ENCODE results near the gene CPEB1.

GRCh38 chr15:82660378-82660777 is 13.2 kb upstream of the CPEB1 start:
- no peak for TF ChIP-seq POLR2AphosphoS5 (IDR thresholded peaks at IDR 0.05; ENCODE audit: low read depth, low read length)
- TF ChIP-seq SIN3A (IDR thresholded peaks at IDR 0.05; ENCODE audit: borderline replicate concordance, insufficient read depth, low read length): no peak
- no peak for TF ChIP-seq REST (IDR thresholded peaks at IDR 0.05; ENCODE audit: insufficient read depth in 1 of 2, low read depth in 2 of 2, low read length in 2 of 2)
- no peak for TF ChIP-seq TAF1 (IDR thresholded peaks at IDR 0.05; ENCODE audit: borderline replicate concordance, insufficient read depth, low read length)
- TF ChIP-seq FOXP2 (optimal IDR thresholded peaks at IDR 0.05; ENCODE audit: borderline replicate concordance, extremely low read depth, extremely low read length, insufficient read depth): no peak

Measured in PFSK-1 (cell line).